HT1080 (cell line): ENCODE results near the gene RNF180. TPM values are rescaled to one million over a fixed set of nuclear protein-coding genes. Genes with fewer than 3 reads are reported as not detected.
A peak's percentile ranks its signal among the peaks of the same experiment; 100 is the strongest.

Experiments
- DNase-seq: peaks from one replicate; pipeline ENCODE4 v3.0.0-alpha.2; 2015; ENCODE audit warnings: low read depth
- polyA plus RNA-seq, 2 experiments: library from polyadenylated mRNA; depleted of rRNA; stranded (reverse); fragments of >200 nt; gene quantifications; 2 replicates each; pipeline ENCODE4 v1.2.3, GENCODE V29; 2015
- total RNA-seq: library from RNA; depleted of rRNA; stranded (reverse); fragments of >200 nt; shearing (Covaris generic); gene quantifications from 2 replicates; pipeline ENCODE4 v1.2.3, GENCODE V29; 2014; rRNA removed

The RNF180 gene
- 3.4 and 5.9 TPM in 2 replicates for total RNA-seq
- polyA plus RNA-seq (2015; cell fraction: cytosol; rRNA removed) = 2.3 and 2.5 TPM in 2 replicates
- polyA plus RNA-seq (2015; cell fraction: nucleus; rRNA removed) = 4.1 and 4.8 TPM in 2 replicates

GRCh38 chr5:64165500-64166200 is at the start of gene RNF180:
Gene RNF180, plus strand, starts transcription at chr5:64165843. Its CDS starts 34,965 bp downstream, at chr5:64200808.
- DNase-seq = peak; percentile 33

GRCh38 chr5:64125521-64125920 is 40.1 kb upstream of the RNF180 start:
- DNase-seq = no peak

GRCh38 chr5:64126202-64126741 is 39.4 kb upstream of the RNF180 start:
- DNase-seq = no peak

- no peak for DNase-seq
These were observed 25.6 kb upstream of the RNF180 start for GRCh38 chr5:64140018-64140417.

- DNase-seq = peak; percentile 73
These were observed 21.0 kb upstream of the RNF180 start for GRCh38 chr5:64144425-64145215.

GRCh38 chr5:64145216-64145895 is 20.3 kb upstream of the RNF180 start:
- DNase-seq = peak; percentile 7

GRCh38 chr5:64147379-64147778 is 18.3 kb upstream of the RNF180 start:
- no peak for DNase-seq

- DNase-seq = peak; percentile 42
These were observed 17.7 kb upstream of the RNF180 start for GRCh38 chr5:64147849-64148441.

- DNase-seq = no peak
These were observed 16.4 kb upstream of the RNF180 start for GRCh38 chr5:64149268-64149667.

GRCh38 chr5:64149857-64150521 is 15.7 kb upstream of the RNF180 start:
- no peak for DNase-seq

- no peak for DNase-seq
These were observed 9.4 kb upstream of the RNF180 start for GRCh38 chr5:64156261-64156660.

- DNase-seq = peak; percentile 13
These were observed 6.8 kb upstream of the RNF180 start for GRCh38 chr5:64158827-64159226.

- no peak for DNase-seq
These were observed 5.4 kb upstream of the RNF180 start for GRCh38 chr5:64160201-64160600.

GRCh38 chr5:64161420-64161819 is 4.2 kb upstream of the RNF180 start:
- no peak for DNase-seq

- no peak for DNase-seq
These were observed 2.5 kb upstream of the RNF180 start for GRCh38 chr5:64163135-64163534.

- DNase-seq = no peak
These were observed 1.9 kb upstream of the RNF180 start for GRCh38 chr5:64163746-64164145.

GRCh38 chr5:64164166-64164565 is 1.5 kb upstream of the RNF180 start:
- no peak for DNase-seq

GRCh38 chr5:64165160-64165499 is 513 bp upstream of the RNF180 start:
- DNase-seq = no peak

GRCh38 chr5:64166201-64166959 is 737 bp downstream of the RNF180 start:
- no peak for DNase-seq

- DNase-seq = no peak
These were observed 10.7 kb downstream of the RNF180 start for GRCh38 chr5:64176301-64176700.
